KMS-11 (cell line): Measurements from ENCODE around the gene UNC13B.

Experiments used
- H2AFZ ChIP-seq: fragments of 200-600 bp; sonication (generic); 2 replicates; pipeline ENCODE4 v1.6.1; 2016; ENCODE audit warnings: antibody characterized with exemption, mixed run types, low read depth
- H3K27ac ChIP-seq: fragments of 200-600 bp; sonication (generic); 2 replicates; pipeline ENCODE4 v1.6.1; 2016; ENCODE audit warnings: mild to moderate bottlenecking, mixed run types
- H3K27me3 ChIP-seq: fragments of 200-600 bp; sonication (generic); 2 replicates; pipeline ENCODE4 v1.6.1; 2017; ENCODE audit warnings: mild to moderate bottlenecking, low read depth, mixed run types, moderate library complexity; ENCODE audit not compliant: insufficient read depth
- H3K36me3 ChIP-seq: fragments of 200-600 bp; sonication (generic); 2 replicates; pipeline ENCODE4 v1.6.1; 2017; ENCODE audit warnings: mild to moderate bottlenecking, mixed run types; ENCODE audit not compliant: insufficient read depth
- H3K4me1 ChIP-seq: fragments of 200-600 bp; sonication (generic); 2 replicates; pipeline ENCODE4 v1.6.1; 2016; ENCODE audit warnings: mild to moderate bottlenecking, low read depth, mixed run types; ENCODE audit not compliant: poor library complexity, severe bottlenecking
- H3K4me2 ChIP-seq: fragments of 200-600 bp; sonication (generic); 2 replicates; pipeline ENCODE4 v1.7.0; 2016; ENCODE audit warnings: mild to moderate bottlenecking, mixed run types
- H3K4me3 ChIP-seq: fragments of 200-600 bp; sonication (generic); IDR thresholded peaks from 2 replicates; pipeline ENCODE4 v1.6.1; 2017; ENCODE audit warnings: low read depth, low read length, mixed read lengths; ENCODE audit not compliant: insufficient read depth
- H3K79me2 ChIP-seq: fragments of 200-600 bp; sonication (generic); 2 replicates; pipeline ENCODE4 v1.6.1; 2016; ENCODE audit warnings: low read depth, mixed run types; ENCODE audit not compliant: insufficient read depth
- H3K9ac ChIP-seq: fragments of 200-600 bp; sonication (generic); 2 replicates; pipeline ENCODE4 v1.6.1; 2016; ENCODE audit warnings: mild to moderate bottlenecking, mixed run types
- H4K20me1 ChIP-seq: fragments of 200-600 bp; sonication (generic); 2 replicates; pipeline ENCODE4 v1.6.1; 2016; ENCODE audit warnings: mild to moderate bottlenecking, mixed run types; ENCODE audit not compliant: insufficient read depth
- TF ChIP-seq, protein P1 (sequence below): fragments of 200-600 bp; sonication (generic); conservative IDR thresholded peaks from 2 replicates; pipeline ENCODE4 v1.6.1; 2017; ENCODE audit warnings: low read depth, mild to moderate bottlenecking, antibody characterized with exemption, low read length, moderate library complexity, mixed read lengths

Gene UNC13B

DNA sequence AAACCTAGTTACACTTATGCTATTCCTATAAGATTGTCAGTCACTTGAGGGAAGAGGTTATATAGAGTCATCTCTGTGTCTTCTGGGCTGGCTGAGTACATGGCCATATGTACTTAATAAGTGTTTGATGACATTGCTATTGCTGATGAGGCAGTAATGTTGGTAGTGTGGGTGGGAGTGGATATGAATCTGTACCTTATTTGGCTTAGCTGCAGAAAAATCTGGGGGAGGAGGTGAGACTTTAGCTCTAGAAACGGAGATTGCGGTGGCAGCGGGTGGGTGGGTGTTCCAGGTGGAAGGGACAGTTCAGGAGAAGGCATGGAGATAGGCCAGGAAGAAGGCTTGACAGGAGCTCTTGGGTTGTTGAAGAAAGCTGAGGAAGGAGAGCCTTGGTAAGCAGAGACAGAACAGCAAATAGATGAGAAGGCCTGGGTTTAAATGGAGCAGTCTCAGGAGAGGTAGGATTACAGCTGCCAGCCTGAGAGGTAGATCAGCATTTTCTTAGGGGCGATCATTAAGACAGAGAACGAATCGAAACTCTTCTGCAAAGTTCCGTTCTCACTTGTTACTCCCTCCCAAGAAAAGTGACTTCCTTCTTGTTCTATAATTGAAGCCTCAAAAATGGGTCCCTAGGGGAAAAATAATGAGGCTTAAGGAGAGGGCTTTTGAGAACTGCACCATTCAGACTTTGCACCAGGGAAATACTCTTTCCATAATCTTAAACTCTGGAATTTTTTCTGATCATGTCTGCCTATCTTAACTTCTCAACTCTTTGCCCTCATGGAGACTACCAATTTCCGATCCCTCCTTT is 160.5 kb downstream of the UNC13B start:
- no peaks in the 10 kb centered on the region for H4K20me1 ChIP-seq
- H3K79me2 ChIP-seq = no peaks in the 10 kb centered on the region
- H3K4me1 ChIP-seq = no peaks in the 10 kb centered on the region
- TF ChIP-seq, protein P1, sequence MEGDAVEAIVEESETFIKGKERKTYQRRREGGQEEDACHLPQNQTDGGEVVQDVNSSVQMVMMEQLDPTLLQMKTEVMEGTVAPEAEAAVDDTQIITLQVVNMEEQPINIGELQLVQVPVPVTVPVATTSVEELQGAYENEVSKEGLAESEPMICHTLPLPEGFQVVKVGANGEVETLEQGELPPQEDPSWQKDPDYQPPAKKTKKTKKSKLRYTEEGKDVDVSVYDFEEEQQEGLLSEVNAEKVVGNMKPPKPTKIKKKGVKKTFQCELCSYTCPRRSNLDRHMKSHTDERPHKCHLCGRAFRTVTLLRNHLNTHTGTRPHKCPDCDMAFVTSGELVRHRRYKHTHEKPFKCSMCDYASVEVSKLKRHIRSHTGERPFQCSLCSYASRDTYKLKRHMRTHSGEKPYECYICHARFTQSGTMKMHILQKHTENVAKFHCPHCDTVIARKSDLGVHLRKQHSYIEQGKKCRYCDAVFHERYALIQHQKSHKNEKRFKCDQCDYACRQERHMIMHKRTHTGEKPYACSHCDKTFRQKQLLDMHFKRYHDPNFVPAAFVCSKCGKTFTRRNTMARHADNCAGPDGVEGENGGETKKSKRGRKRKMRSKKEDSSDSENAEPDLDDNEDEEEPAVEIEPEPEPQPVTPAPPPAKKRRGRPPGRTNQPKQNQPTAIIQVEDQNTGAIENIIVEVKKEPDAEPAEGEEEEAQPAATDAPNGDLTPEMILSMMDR = no peak
- H2AFZ ChIP-seq = no peak overlapping the region
- no peak overlapping the region for H3K9ac ChIP-seq
- no peak overlapping the region for H3K4me3 ChIP-seq
- H3K27ac ChIP-seq = no peak overlapping the region
- no peaks in the 10 kb centered on the region for H3K36me3 ChIP-seq
- H3K4me2 ChIP-seq = no peak overlapping the region
- H3K27me3 ChIP-seq = no peaks in the 10 kb centered on the region

DNA sequence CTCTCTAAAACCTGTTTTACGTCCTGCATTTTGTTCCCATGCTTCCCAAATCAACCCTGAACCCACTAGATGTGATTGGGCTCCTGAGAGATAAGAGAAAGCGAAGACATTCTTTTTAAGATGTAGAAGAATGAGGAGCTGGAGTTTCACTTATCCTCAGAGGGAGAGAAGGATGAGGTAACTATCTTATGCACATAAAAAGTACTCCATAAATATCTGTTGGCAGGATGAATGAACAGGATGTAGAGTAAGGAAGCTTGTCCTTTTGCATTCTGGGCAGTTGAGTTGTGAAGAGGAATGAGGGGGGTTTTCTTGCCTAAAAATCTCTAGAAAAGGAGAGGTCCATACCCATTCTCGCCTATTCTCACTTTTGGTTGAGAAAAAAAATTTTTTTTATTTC is 163.2 kb downstream of the UNC13B start:
- Histone ChIP-seq H3K27me3 (no peaks in the 10 kb centered on the region), H3K4me3 (no peak overlapping the region), H3K4me1 (no peaks in the 10 kb centered on the region), H2AFZ (no peak overlapping the region), H3K79me2 (no peaks in the 10 kb centered on the region), H3K9ac (no peak overlapping the region), H3K36me3 (no peaks in the 10 kb centered on the region), H3K27ac (no peak overlapping the region), H4K20me1 (no peaks in the 10 kb centered on the region), H3K4me2 (no peak overlapping the region)
- TF ChIP-seq, protein P1 = no peak

DNA sequence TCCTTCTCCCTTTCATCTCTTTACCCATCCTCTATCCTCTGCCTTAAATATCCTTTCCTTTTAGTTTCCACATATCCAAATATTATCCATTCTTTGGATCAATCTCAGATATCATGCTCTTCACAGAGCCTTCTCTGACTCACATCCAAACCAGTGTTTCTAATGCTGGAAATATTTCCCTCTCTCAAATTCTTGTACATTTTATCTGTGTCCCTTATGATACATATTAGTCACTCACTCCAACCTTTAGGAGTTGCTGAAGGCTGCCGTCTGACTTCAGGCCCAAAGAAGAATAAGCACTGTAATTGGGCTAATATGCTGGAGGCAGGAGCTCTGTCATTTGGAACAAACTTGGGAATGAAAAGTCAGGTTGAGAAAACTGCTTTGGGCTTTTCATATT is 171.7 kb downstream of the UNC13B start:
- Histone ChIP-seq H2AFZ (no peak overlapping the region), H3K4me3 (no peak overlapping the region), H3K36me3 (no peaks in the 10 kb centered on the region), H3K79me2 (no peaks in the 10 kb centered on the region), H4K20me1 (no peaks in the 10 kb centered on the region), H3K4me2 (no peak overlapping the region), H3K9ac (no peak overlapping the region), H3K27ac (no peak overlapping the region), H3K4me1 (no peaks in the 10 kb centered on the region), H3K27me3 (no peaks in the 10 kb centered on the region)
- TF ChIP-seq, protein P1 = no peak

DNA sequence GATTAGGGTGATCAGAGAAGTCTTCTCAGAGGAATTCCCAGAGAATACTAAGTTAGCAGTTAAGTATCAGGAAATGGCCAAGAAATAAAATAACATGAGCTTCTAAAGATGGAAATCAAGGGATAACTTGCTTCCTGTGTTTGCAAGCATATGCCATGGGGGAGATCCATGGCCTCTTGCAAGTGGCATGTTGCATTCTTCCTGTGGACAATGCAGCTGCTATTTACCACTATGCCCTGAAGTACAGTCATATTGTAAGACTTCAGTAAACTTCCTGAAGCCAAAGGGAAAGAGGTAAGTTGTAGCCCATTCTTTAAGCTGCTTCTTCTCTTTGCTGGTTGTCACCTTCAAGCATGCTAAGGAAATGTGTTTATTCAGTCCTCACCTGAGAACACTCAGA is 173.4 kb downstream of the UNC13B start:
- H3K9ac ChIP-seq = no peak overlapping the region
- no peak overlapping the region for H3K4me2 ChIP-seq
- no peaks in the 10 kb centered on the region for H3K4me1 ChIP-seq
- TF ChIP-seq, protein P1 = no peak
- H3K4me3 ChIP-seq = no peak overlapping the region
- H3K27me3 ChIP-seq = no peaks in the 10 kb centered on the region
- H3K79me2 ChIP-seq = no peaks in the 10 kb centered on the region
- no peaks in the 10 kb centered on the region for H4K20me1 ChIP-seq
- H2AFZ ChIP-seq = no peak overlapping the region
- no peaks in the 10 kb centered on the region for H3K36me3 ChIP-seq
- no peak overlapping the region for H3K27ac ChIP-seq
